GM12878 (cell line): ENCODE results near the gene CHID1. TPM values are rescaled to one million over a fixed set of nuclear protein-coding genes. Genes with fewer than 3 reads are reported as not detected.

Source experiments
- ATAC-seq: fragments of 200-7000 bp; cut with Tn5 transposase; 3 replicates; pipeline ENCODE4 v1.9.1; 2020; ENCODE audit warnings: mild to moderate bottlenecking, moderate library complexity
- BruUV-seq: library from RNA; stranded (reverse); fragments of 400-500 nt; replicated peaks from 2 replicates; lab custom pipeline; 2021; lab: Mats Ljungman, UMichigan
- CTCF ChIA-PET: fragments of 300-600 bp; sonication (Branson Sonifier 250); formaldehyde crosslinking; extraction: SDS; loops from one replicate; lab custom pipeline; 2021; ENCODE audit warnings: inconsistent platforms; lab: Yijun Ruan, JAX
- POLR2A ChIA-PET: fragments of 350-600 bp; formaldehyde crosslinking; extraction: SDS; loops from one replicate; lab custom pipeline; 2021; ENCODE audit warnings: inconsistent platforms; lab: Charles Lee
- RAD21 ChIA-PET: fragments of 300-600 bp; sonication (Branson Sonifier 250); formaldehyde crosslinking; loops from one replicate; lab custom pipeline; 2023; ENCODE audit warnings: antibody characterized with exemption; ENCODE audit not compliant: unreplicated experiment; lab: Charles Lee
- SMC1A ChIA-PET: fragments of 300-600 bp; sonication (Branson Sonifier 250); formaldehyde crosslinking; loops from one replicate; lab custom pipeline; 2023; ENCODE audit not compliant: unreplicated experiment, uncharacterized antibody; lab: Charles Lee
- DNase-seq: peaks from one replicate; pipeline ENCODE4 v3.0.0-alpha.2; 2011; ENCODE audit warnings: low read depth, low spot score
- FAIRE-seq: peaks from 3 replicates; lab custom pipeline; 2011; peaks lifted over from hg19 to GRCh38; lab: Jason Lieb, UNC
- H2AFZ ChIP-seq: 2 replicates; pipeline ENCODE4 v1.6.0; 2011; ENCODE audit warnings: low read depth, low read length, control low read depth; ENCODE audit not compliant: control insufficient read depth
- H3K27ac ChIP-seq: 2 replicates; pipeline ENCODE4 v1.5.1; 2011; ENCODE audit warnings: control low read depth; ENCODE audit not compliant: control insufficient read depth, insufficient read depth
- H3K27me3 ChIP-seq, 2 experiments: replicated peaks in 1 of 2; 2 replicates each; pipeline versions ENCODE4 v1.6.0 to v1.6.1; 2011; ENCODE audit warnings: low read length in 1 of 2; ENCODE audit not compliant: control insufficient read depth in 2 of 2, insufficient read depth in 2 of 2
- H3K36me3 ChIP-seq, 2 experiments: 2 replicates each; pipeline ENCODE4 v1.5.1; 2011; ENCODE audit warnings: low read length in 1 of 2; ENCODE audit not compliant: control insufficient read depth in 2 of 2, insufficient read depth in 2 of 2
- H3K4me1 ChIP-seq: 2 replicates; pipeline ENCODE4 v1.6.1; 2011; ENCODE audit warnings: mild to moderate bottlenecking, low read length, moderate library complexity, mixed read lengths; ENCODE audit not compliant: control insufficient read depth, insufficient read depth
- H3K4me2 ChIP-seq: 2 replicates; pipeline ENCODE4 v1.6.0; 2011; ENCODE audit warnings: control low read depth; ENCODE audit not compliant: control insufficient read depth, insufficient read depth
- H3K4me3 ChIP-seq: fragments of 200-600 bp; sonication (generic); 2 replicates; pipeline ENCODE4 v1.5.1; 2016
- H3K79me2 ChIP-seq: 2 replicates; pipeline ENCODE4 v1.6.0; 2011; ENCODE audit warnings: low read length; ENCODE audit not compliant: control insufficient read depth, insufficient read depth
- H3K9ac ChIP-seq: 2 replicates; pipeline ENCODE4 v1.8.0; 2011; ENCODE audit warnings: low read length, control low read depth, mixed read lengths; ENCODE audit not compliant: control insufficient read depth, insufficient read depth
- H3K9me3 ChIP-seq: replicated peaks from 3 replicates; pipeline ENCODE4 v1.5.1; 2011; ENCODE audit warnings: mild to moderate bottlenecking, low read length; ENCODE audit not compliant: control insufficient read depth, insufficient read depth
- H4K20me1 ChIP-seq: 2 replicates; pipeline ENCODE4 v1.6.0; 2011; ENCODE audit not compliant: control insufficient read depth, insufficient read depth
- JUNB ChIP-seq: IDR thresholded peaks from 2 replicates; pipeline ENCODE4 v1.6.1; 2016; ENCODE audit warnings: antibody characterized with exemption, mild to moderate bottlenecking
- POLR2A ChIP-seq: IDR thresholded peaks from 2 replicates; pipeline ENCODE4 v1.6.1; 2011; ENCODE audit warnings: low read depth, mild to moderate bottlenecking, low read length
- RAD21 ChIP-seq: IDR thresholded peaks from 2 replicates; pipeline ENCODE4 v1.6.1; 2011; ENCODE audit warnings: mild to moderate bottlenecking, low read depth, low read length, moderate library complexity; ENCODE audit not compliant: insufficient read depth
- RB1 ChIP-seq: fragments of 450-650 bp; formaldehyde crosslinking; IDR thresholded peaks from 2 replicates; pipeline ENCODE4 v1.6.1; 2017; ENCODE audit warnings: mild to moderate bottlenecking, borderline replicate concordance
- RCOR1 ChIP-seq: conservative IDR thresholded peaks from 2 replicates; pipeline ENCODE4 v1.6.1; 2012; ENCODE audit warnings: low read depth, low read length, improper control_type of control experiment
- RELA ChIP-seq: fragments of 450-650 bp; IDR thresholded peaks from 2 replicates; pipeline ENCODE4 v1.8.0; 2014; ENCODE audit warnings: borderline replicate concordance; ENCODE audit not compliant: partially characterized antibody
- TAF1 ChIP-seq: IDR thresholded peaks from 2 replicates; pipeline ENCODE4 v1.6.1; 2011; ENCODE audit warnings: mild to moderate bottlenecking, low read depth, low read length, borderline replicate concordance
- TCF7 ChIP-seq: IDR thresholded peaks from 2 replicates; pipeline ENCODE4 v1.6.1; 2014; ENCODE audit warnings: antibody characterized with exemption, borderline replicate concordance
- YBX1 ChIP-seq: fragments of 450-650 bp; IDR thresholded peaks from 2 replicates; pipeline ENCODE4 v1.6.1; 2016; ENCODE audit warnings: antibody characterized with exemption
- ZNF207 ChIP-seq: fragments of 450-650 bp; IDR thresholded peaks from 2 replicates; pipeline ENCODE4 v1.6.1; 2014; ENCODE audit warnings: antibody characterized with exemption, mild to moderate bottlenecking, borderline replicate concordance
- WGBS: methylation state at CpG from one replicate; pipeline ENCODE4 v1.1.6; 2016; ENCODE audit warnings: low lambda C conversion rate; ENCODE audit not compliant: insufficient replicate concordance, insufficient coverage; ENCODE audit errors: missing lambda C conversion rate; 5-methylcytosine and 5-hydroxymethylcytosine counted together
- in situ Hi-C: fragments of 300-500 bp; cut with MboI; formaldehyde crosslinking; loops from 9 replicates; pipeline ENCODE4 v1.14.3; 2018; ENCODE audit warnings: mixed read lengths
- intact Hi-C: fragments of 100-400 bp; cut with micrococcal nuclease; formaldehyde crosslinking; loops from one replicate; pipeline ENCODE4 v1.14.2; 2022; ENCODE audit not compliant: unreplicated experiment
- polyA plus RNA-seq, 11 experiments: library from polyadenylated mRNA; depleted of rRNA in 4 of 11; unstranded in 6 of 11; stranded (reverse) in 5 of 11; fragments of >200 nt; fragmentation: Nextera tagmentation in 4 of 11; fragmentation: Illumina TruSeq in 1 of 11; extraction: Ambion mirVana in 4 of 11; extraction: Trizol in 1 of 11; gene quantifications; 1 replicate in 1 of 11; 2 replicates in 10 of 11; pipeline versions ENCODE4 v1.2.1 to v1.2.3, GENCODE V29; 2011 to 2016; ENCODE audit warnings: inconsistent platforms in 2 of 11, missing spikeins in 2 of 11, low read depth in 1 of 11
- total RNA-seq, 4 experiments: library from RNA; depleted of rRNA in 3 of 4; stranded (reverse); fragments of >200 nt in 3 of 4; fragmentation: Illumina TruSeq in 1 of 4; extraction: Trizol in 1 of 4; gene quantifications; 2 replicates each; pipeline versions ENCODE4 v1.2.1 to v1.2.3, GENCODE V29; 2013 to 2021
- TF ChIP-seq, protein P1 (sequence below): fragments of 450-650 bp; IDR thresholded peaks from 2 replicates; pipeline ENCODE4 v1.6.1; 2016; ENCODE audit warnings: mild to moderate bottlenecking
- TF ChIP-seq, protein P2 (sequence below): fragments of 450-650 bp; IDR thresholded peaks from 2 replicates; pipeline ENCODE4 v1.6.1; 2017; ENCODE audit warnings: mild to moderate bottlenecking
- TF ChIP-seq, protein P3 (sequence below): fragments of 450-650 bp; IDR thresholded peaks from 2 replicates; pipeline ENCODE4 v1.6.1; 2018; ENCODE audit warnings: mild to moderate bottlenecking, low read depth, moderate library complexity; ENCODE audit not compliant: partially characterized antibody
- TF ChIP-seq, protein P4 (sequence below): fragments of 150-350 bp; IDR thresholded peaks from 2 replicates; pipeline ENCODE4 v1.6.1; 2016; ENCODE audit warnings: low read depth, low read length
- TF ChIP-seq, protein P5 (sequence below): IDR thresholded peaks from 2 replicates; pipeline ENCODE4 v1.6.1; 2011; ENCODE audit warnings: borderline replicate concordance, low read depth, mild to moderate bottlenecking, moderate library complexity, low read length; ENCODE audit not compliant: insufficient read depth, poor library complexity, severe bottlenecking

The CHID1 gene
- total and polyA plus RNA-seq, 10 of the 15 experiments (the other 5 are each of a cell fraction or from before 2014, with no cell fraction given) = 4.8 to 75.2 (median 30.1) TPM

DNA sequence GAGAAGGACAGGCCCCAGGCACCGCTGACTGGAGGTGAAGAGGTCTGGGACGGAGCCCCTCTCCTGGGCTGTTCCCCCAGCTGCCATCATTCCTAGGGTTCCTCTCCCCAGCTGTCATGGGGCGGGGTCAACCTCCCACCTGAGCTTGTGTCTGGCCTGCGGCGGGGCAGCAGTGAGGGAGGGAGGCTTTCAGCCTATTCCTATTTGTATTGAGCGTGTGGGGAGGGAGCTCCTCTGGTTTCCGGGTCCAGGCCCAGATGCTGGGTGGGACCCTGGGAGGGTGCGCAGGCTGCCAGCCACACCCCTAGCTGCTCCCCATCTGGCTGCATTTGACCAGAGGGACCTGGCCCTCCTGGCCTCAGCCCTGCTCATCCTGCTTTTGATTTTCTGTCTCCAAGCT, 54.2 kb downstream of the CHID1 start:
- no peak overlapping the region for H2AFZ ChIP-seq
- H3K9ac ChIP-seq = no peak overlapping the region
- H3K27me3 ChIP-seq = no peaks in the 10 kb centered on the region
- H3K4me1 ChIP-seq = no peaks in the 10 kb centered on the region
- H3K4me3 ChIP-seq = no peak overlapping the region
- in situ Hi-C loops = no loop called here
- no peaks in the 10 kb centered on the region for H3K9me3 ChIP-seq
- no peak overlapping the region for H3K4me2 ChIP-seq
- intact Hi-C loops = no loop called here
- no peak for ATAC-seq
- H3K27ac ChIP-seq = no peak overlapping the region
- no peaks in the 10 kb centered on the region for H4K20me1 ChIP-seq
- no TSS peak for BruUV-seq
- RAD21 ChIA-PET = no interaction called here
- CTCF ChIA-PET = no interaction called here
- H3K79me2 ChIP-seq = no peaks in the 10 kb centered on the region
- WGBS = 23% methylated on average over 8 of the region's 8 CpGs
- SMC1A ChIA-PET = no interaction called here
- FAIRE-seq = no peak
- H3K36me3 ChIP-seq = no peaks in the 10 kb centered on the region
- POLR2A ChIA-PET = no interaction called here
- DNase-seq = no peak
- TF ChIP-seq RB1 (no peak), ZNF207 (no peak), RELA (no peak), YBX1 (no peak), JUNB (no peak), TCF7 (no peak), RAD21 (no peak), POLR2A (no peak), RCOR1 (no peak), TAF1 (no peak)
- TF ChIP-seq, protein P1, sequence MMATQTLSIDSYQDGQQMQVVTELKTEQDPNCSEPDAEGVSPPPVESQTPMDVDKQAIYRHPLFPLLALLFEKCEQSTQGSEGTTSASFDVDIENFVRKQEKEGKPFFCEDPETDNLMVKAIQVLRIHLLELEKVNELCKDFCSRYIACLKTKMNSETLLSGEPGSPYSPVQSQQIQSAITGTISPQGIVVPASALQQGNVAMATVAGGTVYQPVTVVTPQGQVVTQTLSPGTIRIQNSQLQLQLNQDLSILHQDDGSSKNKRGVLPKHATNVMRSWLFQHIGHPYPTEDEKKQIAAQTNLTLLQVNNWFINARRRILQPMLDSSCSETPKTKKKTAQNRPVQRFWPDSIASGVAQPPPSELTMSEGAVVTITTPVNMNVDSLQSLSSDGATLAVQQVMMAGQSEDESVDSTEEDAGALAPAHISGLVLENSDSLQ = no peak
- TF ChIP-seq, protein P2, sequence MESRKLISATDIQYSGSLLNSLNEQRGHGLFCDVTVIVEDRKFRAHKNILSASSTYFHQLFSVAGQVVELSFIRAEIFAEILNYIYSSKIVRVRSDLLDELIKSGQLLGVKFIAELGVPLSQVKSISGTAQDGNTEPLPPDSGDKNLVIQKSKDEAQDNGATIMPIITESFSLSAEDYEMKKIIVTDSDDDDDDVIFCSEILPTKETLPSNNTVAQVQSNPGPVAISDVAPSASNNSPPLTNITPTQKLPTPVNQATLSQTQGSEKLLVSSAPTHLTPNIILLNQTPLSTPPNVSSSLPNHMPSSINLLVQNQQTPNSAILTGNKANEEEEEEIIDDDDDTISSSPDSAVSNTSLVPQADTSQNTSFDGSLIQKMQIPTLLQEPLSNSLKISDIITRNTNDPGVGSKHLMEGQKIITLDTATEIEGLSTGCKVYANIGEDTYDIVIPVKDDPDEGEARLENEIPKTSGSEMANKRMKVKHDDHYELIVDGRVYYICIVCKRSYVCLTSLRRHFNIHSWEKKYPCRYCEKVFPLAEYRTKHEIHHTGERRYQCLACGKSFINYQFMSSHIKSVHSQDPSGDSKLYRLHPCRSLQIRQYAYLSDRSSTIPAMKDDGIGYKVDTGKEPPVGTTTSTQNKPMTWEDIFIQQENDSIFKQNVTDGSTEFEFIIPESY = no peak
- TF ChIP-seq, protein P3, sequence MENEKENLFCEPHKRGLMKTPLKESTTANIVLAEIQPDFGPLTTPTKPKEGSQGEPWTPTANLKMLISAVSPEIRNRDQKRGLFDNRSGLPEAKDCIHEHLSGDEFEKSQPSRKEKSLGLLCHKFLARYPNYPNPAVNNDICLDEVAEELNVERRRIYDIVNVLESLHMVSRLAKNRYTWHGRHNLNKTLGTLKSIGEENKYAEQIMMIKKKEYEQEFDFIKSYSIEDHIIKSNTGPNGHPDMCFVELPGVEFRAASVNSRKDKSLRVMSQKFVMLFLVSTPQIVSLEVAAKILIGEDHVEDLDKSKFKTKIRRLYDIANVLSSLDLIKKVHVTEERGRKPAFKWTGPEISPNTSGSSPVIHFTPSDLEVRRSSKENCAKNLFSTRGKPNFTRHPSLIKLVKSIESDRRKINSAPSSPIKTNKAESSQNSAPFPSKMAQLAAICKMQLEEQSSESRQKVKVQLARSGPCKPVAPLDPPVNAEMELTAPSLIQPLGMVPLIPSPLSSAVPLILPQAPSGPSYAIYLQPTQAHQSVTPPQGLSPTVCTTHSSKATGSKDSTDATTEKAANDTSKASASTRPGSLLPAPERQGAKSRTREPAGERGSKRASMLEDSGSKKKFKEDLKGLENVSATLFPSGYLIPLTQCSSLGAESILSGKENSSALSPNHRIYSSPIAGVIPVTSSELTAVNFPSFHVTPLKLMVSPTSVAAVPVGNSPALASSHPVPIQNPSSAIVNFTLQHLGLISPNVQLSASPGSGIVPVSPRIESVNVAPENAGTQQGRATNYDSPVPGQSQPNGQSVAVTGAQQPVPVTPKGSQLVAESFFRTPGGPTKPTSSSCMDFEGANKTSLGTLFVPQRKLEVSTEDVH = no peak
- TF ChIP-seq, protein P4, sequence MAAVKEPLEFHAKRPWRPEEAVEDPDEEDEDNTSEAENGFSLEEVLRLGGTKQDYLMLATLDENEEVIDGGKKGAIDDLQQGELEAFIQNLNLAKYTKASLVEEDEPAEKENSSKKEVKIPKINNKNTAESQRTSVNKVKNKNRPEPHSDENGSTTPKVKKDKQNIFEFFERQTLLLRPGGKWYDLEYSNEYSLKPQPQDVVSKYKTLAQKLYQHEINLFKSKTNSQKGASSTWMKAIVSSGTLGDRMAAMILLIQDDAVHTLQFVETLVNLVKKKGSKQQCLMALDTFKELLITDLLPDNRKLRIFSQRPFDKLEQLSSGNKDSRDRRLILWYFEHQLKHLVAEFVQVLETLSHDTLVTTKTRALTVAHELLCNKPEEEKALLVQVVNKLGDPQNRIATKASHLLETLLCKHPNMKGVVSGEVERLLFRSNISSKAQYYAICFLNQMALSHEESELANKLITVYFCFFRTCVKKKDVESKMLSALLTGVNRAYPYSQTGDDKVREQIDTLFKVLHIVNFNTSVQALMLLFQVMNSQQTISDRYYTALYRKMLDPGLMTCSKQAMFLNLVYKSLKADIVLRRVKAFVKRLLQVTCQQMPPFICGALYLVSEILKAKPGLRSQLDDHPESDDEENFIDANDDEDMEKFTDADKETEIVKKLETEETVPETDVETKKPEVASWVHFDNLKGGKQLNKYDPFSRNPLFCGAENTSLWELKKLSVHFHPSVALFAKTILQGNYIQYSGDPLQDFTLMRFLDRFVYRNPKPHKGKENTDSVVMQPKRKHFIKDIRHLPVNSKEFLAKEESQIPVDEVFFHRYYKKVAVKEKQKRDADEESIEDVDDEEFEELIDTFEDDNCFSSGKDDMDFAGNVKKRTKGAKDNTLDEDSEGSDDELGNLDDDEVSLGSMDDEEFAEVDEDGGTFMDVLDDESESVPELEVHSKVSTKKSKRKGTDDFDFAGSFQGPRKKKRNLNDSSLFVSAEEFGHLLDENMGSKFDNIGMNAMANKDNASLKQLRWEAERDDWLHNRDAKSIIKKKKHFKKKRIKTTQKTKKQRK = no peak
- TF ChIP-seq, protein P5, sequence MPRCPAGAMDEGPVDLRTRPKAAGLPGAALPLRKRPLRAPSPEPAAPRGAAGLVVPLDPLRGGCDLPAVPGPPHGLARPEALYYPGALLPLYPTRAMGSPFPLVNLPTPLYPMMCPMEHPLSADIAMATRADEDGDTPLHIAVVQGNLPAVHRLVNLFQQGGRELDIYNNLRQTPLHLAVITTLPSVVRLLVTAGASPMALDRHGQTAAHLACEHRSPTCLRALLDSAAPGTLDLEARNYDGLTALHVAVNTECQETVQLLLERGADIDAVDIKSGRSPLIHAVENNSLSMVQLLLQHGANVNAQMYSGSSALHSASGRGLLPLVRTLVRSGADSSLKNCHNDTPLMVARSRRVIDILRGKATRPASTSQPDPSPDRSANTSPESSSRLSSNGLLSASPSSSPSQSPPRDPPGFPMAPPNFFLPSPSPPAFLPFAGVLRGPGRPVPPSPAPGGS = no peak
